ENCODE data around the gene SYVN1.
A peak's percentile ranks its signal among the peaks of the same experiment; 100 is the strongest.

The SYVN1 gene

DNA sequence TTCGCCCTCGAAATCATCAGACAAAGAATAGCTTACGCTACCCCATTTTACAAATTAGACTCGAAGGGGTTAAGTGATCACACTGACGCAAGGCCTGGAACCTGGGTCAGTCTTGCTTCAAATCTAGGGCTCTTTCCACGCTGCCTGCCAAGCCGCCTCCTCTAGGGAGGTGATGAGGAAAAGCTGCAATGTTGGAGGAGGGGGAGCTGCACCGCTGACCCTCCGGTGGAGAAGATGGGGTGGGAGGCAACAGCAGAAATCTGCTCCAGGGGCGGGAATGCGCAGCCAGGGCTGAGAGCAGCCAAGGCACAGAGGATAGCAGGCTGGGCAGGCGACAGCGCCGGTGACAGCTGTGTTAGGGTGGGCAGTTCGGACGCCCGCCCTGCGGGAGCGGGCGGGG lies 595 bp downstream of the SYVN1 start:
- H3K27me3 ChIP-seq (ENCODE audit: control insufficient read depth, insufficient read depth, low read length): no peaks in the 10 kb centered on the region
- peak overlapping the region; percentile 91 for H2AFZ ChIP-seq
- peak overlapping the region; percentile 87 for H3K4me2 ChIP-seq (ENCODE audit: low read length)
- no peaks in the 10 kb centered on the region for H3K36me3 ChIP-seq (ENCODE audit: control insufficient read depth, insufficient read depth, low read length)
- H3K4me1 ChIP-seq: peaks cover 2% of the 10 kb centered on the region
- H3K9me3 ChIP-seq (ENCODE audit: control insufficient read depth, low read length): no peaks in the 10 kb centered on the region
- TF ChIP-seq, protein P1, sequence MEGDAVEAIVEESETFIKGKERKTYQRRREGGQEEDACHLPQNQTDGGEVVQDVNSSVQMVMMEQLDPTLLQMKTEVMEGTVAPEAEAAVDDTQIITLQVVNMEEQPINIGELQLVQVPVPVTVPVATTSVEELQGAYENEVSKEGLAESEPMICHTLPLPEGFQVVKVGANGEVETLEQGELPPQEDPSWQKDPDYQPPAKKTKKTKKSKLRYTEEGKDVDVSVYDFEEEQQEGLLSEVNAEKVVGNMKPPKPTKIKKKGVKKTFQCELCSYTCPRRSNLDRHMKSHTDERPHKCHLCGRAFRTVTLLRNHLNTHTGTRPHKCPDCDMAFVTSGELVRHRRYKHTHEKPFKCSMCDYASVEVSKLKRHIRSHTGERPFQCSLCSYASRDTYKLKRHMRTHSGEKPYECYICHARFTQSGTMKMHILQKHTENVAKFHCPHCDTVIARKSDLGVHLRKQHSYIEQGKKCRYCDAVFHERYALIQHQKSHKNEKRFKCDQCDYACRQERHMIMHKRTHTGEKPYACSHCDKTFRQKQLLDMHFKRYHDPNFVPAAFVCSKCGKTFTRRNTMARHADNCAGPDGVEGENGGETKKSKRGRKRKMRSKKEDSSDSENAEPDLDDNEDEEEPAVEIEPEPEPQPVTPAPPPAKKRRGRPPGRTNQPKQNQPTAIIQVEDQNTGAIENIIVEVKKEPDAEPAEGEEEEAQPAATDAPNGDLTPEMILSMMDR (IDR thresholded peaks at IDR 0.05): no peak
- peak overlapping the region; percentile 92 for H3K4me3 ChIP-seq (ENCODE audit: low read depth, low read length)
- peaks cover 10% of the 10 kb centered on the region for H3K79me2 ChIP-seq
- H3K27ac ChIP-seq: peak overlapping the region; percentile 100
- H3K9ac ChIP-seq: no peak overlapping the region

DNA sequence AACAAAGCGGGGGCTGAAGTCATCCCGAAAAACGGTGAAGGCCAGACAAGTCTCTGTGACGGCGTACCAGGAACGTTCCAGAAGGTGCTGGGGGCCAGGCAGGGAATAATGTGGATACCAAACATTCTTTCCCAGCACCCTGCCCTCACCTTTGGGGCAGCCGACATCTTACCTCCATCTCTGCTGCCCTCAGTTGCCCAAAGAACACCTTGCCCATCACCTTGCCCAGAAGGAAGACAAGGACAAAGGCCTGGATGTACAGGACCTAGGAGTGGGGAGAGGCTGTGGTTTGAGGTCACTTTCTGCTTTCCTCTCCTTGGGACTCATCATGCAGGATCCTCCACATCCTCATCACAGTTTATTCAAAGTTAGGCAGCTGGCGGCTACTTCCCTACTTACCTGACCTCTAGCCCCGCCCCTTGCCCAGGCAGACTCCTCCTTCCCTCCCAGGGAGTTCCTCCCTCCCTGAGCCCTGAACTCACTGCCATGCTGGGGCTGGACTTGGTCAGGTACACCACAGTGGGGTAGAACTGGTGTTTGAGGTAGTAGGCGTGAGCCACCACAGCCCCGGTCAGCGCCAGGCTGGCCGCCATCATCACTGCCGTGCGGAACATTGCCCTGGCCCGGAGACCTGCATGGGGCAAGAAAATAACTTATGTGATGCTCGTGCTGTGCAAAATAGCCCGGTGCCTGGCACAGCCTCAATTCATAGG lies 1.2 kb downstream of the SYVN1 start:
- Histone ChIP-seq H3K9me3 (ENCODE audit: control insufficient read depth, low read length) (no peaks in the 10 kb centered on the region), H3K27ac (no peak overlapping the region), H3K4me3 (ENCODE audit: low read depth, low read length) (peak overlapping the region; percentile 92), H3K27me3 (ENCODE audit: control insufficient read depth, insufficient read depth, low read length) (no peaks in the 10 kb centered on the region), H3K4me2 (ENCODE audit: low read length) (peak overlapping the region; percentile 87), H2AFZ (no peak overlapping the region), H3K79me2 (peaks cover 10% of the 10 kb centered on the region), H3K4me1 (peaks cover 2% of the 10 kb centered on the region), H3K9ac (no peak overlapping the region), H3K36me3 (ENCODE audit: control insufficient read depth, insufficient read depth, low read length) (no peaks in the 10 kb centered on the region)
- TF ChIP-seq, protein P1 (IDR thresholded peaks at IDR 0.05): no peak

DNA sequence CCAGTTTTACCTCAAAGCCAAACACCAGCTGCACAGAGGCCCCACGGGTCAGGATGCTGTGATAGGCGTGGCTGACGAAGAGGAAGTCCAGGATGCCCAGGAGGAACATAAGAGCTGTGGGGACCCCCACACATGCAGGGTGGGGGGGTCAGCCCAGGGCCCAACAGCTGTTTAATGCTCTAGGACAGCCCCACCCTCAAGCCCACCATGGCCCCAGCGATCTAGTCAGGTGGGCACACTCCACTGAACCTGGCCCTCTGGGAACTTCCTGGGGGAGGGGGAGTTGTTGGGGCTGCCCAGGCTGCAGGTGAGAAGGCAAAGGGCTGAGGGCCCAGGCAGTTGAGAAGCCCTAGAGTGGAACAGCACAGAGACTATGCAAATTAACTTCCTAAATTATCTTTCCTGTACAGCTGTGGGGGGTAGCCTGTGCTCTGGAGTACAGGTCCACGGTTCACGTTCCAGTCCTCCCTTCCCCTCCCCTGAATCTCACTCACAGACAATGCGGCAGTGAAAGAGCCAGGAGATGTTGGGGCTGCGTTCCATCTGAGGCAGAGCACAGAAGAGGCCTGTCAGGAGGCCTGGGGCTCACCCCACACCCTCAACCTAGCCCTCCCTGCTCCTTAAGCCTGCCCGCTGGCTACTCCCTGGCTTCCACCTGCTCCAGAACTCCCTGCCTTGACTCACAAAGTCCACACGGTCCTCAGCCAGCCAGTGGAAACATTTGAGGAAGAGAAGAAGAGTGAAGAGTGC lies 1.9 kb downstream of the SYVN1 start:
- Histone ChIP-seq H3K4me1 (peaks cover 2% of the 10 kb centered on the region), H3K4me2 (ENCODE audit: low read length) (no peak overlapping the region), H3K27ac (no peak overlapping the region), H3K9me3 (ENCODE audit: control insufficient read depth, low read length) (no peaks in the 10 kb centered on the region), H3K9ac (no peak overlapping the region), H3K36me3 (ENCODE audit: control insufficient read depth, insufficient read depth, low read length) (no peaks in the 10 kb centered on the region), H3K4me3 (ENCODE audit: low read depth, low read length) (no peak overlapping the region), H2AFZ (no peak overlapping the region), H3K79me2 (peaks cover 10% of the 10 kb centered on the region), H3K27me3 (ENCODE audit: control insufficient read depth, insufficient read depth, low read length) (no peaks in the 10 kb centered on the region)
- TF ChIP-seq, protein P1 (IDR thresholded peaks at IDR 0.05): no peak

DNA sequence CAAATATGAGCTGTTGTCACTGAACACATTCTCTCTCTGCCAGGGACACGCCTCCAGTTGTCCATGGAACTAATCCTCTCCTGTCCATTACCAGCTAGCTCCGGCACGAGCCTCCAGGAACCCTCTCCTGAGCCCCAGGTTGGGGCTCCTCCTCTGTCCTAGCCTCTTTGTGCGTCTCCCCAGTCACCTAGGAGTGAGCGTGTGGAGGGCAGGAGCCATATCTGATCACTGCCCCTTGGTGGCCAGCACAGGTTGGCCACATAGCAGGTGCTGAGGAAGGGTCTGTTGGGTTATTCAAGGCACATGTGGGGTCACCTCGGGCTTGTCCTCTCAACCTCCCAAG lies 2.5 kb downstream of the SYVN1 start:
- Histone ChIP-seq H3K4me1 (peaks cover 2% of the 10 kb centered on the region), H3K27me3 (ENCODE audit: control insufficient read depth, insufficient read depth, low read length) (no peaks in the 10 kb centered on the region), H3K4me3 (ENCODE audit: low read depth, low read length) (no peak overlapping the region), H3K4me2 (ENCODE audit: low read length) (no peak overlapping the region), H3K27ac (no peak overlapping the region), H3K9me3 (ENCODE audit: control insufficient read depth, low read length) (no peaks in the 10 kb centered on the region), H3K9ac (no peak overlapping the region), H2AFZ (no peak overlapping the region), H3K79me2 (peaks cover 10% of the 10 kb centered on the region), H3K36me3 (ENCODE audit: control insufficient read depth, insufficient read depth, low read length) (no peaks in the 10 kb centered on the region)
- TF ChIP-seq, protein P1 (IDR thresholded peaks at IDR 0.05): no peak

Measured in parathyroid adenoma (tissue), 2 donors.